Posterior vena cava (tissue), 2 donors: ENCODE measurements around the gene CD274. TPM values are rescaled to one million over a fixed set of nuclear protein-coding genes. Genes with fewer than 3 reads are reported as not detected.
"Not testable (repeated sequence)": the region's sequence is repeated elsewhere in the genome, so short reads cannot be mapped to it uniquely, and the experiment has no call there.

Source experiments
- DNase-seq: peaks from one replicate; pipeline ENCODE4 v3.0.0-alpha.2; 2020; ENCODE audit warnings: low spot score
- intact Hi-C, 2 donors: fragments of 100-400 bp; cut with DNase I; formaldehyde crosslinking; loops; one replicate each; pipeline versions ENCODE4 v1.14.1 to v1.14.2; 2022 to 2023
- total RNA-seq, 2 donors: library from RNA; stranded (reverse); fragmentation: NEBNext Ultra II Directional; extraction: Animal tissue kit (Norgen Biotek cat#: 25700); gene quantifications; one replicate each; pipeline ENCODE4 v1.2.1, GENCODE V29; 2021
- donor health status: DM: yes; HTN: yes; CAD: no.
- donor health status: DM: yes; HTN: yes; CAD: no.

Gene CD274
- total RNA-seq, 2 donors from 2014 or later, result 3.1 to 3.5 TPM

GRCh38 chr9:5453673-5454072 is 3.3 kb downstream of the CD274 start:
- DNase-seq, result no peak
- intact Hi-C loops, result loop anchor here in 1 of 2 donors (5.0 kb wide), 1 partner anchor 134 kb away; no protein-coding TSS in a partner anchor

DNA sequence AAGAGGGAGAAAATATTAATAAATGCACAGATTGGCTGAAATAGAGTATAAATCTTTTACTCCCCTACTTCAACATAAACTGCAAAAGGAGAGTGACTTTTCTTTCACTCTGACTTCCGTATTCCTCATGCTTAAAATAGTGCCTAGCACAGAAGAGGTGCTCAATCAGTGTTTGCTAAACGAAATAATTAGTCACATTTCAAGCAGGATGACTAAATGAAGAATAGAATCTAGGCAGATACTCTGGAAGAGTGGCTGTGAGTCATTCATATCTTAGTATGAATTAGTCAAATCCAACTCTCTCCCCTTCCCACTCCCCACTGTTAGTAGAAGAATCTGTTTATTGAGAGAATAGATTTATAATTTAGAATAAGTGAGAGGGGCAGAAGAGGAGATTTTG is 4.8 kb downstream of the CD274 start:
- intact Hi-C loops, result no loop called here
- DNase-seq, result no peak

DNA sequence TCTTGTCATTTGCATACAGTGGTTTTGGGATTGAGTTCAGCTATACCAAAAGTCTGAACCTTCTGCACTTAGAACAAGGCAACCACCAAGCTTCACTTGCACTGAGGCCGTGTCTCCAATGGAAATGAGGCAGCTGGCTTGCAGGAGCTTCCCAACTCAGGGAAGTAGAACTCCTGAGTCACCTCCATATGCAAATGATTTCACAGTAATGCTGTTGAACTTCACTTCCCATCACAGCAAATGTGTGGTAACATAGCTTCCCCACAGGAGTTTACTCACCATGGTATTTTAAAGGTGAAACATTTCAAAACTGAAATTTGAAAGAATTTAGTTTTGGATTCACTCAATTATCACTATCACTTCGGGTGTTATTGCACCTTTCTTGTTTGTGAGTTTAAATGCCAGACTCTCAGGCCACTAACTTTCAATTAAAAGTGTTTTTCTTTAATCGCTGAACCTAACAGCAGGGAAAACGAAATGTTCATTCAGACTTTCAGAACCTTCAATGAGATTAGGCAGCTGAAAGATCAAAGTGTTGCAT is 9.0 kb downstream of the CD274 start:
- intact Hi-C loops, result loop anchor here in 1 of 2 donors (2.0 kb wide), 1 partner anchor 43 kb away; no protein-coding TSS in a partner anchor
- no peak for DNase-seq

DNA sequence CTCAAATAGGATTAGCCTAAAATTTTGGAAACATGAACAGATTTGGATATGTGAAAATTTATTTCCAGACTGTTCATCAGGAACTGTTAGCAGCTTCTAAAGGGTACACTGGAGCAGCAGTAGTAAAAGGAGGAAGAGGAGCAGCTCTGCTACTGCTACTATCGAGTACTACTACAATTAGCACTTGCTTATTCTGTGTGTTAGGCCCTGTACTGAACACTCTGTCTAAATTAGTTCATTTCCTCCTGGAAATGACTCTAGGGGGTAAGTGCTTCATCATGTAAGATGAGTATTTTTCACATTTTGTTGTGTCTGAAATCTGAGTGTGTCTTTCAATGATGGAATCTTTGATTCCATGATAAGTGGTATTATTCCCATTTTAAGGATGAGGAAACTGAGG is 9.8 kb downstream of the CD274 start:
- intact Hi-C loops, result no loop called here

DNA sequence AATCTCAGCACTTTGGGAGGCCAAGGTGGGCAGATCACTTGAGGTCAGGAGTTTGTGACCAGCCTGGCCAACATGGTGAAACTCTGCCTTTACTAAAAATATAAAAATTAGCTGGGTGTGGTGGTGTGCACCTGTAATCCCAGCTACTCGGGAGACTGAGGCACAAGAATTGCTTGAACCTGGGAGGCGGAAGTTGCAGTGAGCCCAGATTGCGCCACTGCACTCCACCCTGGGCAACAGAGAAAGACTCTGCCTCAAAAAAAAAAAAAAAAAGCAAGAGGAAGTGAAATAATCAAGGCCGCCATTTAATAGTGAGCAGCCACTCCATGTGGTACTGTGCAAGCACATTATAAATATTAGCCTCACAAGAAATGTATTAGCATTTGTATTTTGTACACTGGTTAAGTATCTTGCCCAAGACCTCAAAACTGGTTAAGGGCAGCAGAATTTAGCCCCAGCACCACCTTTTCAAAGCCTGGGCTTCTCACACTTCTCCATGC is 14.5 kb downstream of the CD274 start:
- DNase-seq, intact Hi-C loops: not testable (repeated sequence)

More for the DNA sequence above, 9.8 kb downstream of the CD274 start:
- DNase-seq, result no peak

DNA sequence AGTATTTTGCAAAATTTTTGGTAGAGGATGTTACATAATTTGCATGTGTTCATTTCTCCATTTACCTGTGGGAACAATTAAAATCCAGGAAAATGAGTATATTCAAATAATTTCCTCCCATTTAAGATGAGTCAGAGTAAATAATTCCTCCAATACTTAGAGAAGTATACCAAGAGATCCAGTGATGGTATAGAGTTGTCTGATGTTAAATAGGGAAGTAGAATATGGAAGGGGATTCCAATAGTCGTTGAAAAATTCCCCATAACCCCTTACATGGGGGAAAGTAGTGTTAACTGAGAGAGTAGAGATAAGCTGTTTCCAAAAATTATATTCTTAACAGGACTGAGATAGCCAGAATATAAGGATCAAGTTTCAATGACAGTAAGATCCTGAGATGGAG is 15.7 kb downstream of the CD274 start:
- intact Hi-C loops, result no loop called here
- DNase-seq, result no peak

DNA sequence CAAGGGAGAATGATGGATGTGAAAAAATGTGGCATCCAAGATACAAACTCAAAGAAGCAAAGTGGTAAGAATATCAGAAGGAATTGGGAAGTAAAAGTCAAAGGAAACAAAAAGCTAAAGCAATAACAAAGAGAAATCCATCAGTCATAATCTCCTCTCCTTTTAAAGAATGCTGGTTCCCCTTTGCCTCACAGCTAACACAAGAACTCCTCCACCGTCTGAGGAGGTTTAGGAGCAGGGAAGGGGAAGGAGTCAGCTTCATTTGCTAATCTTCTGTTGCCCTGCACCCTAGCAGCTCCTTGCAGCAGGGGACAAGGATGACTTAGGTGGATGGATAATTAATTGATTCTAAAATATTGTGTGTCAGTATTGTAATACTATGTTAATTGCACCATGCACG is 16.4 kb downstream of the CD274 start:
- intact Hi-C loops, result no loop called here
- DNase-seq, result no peak

DNA sequence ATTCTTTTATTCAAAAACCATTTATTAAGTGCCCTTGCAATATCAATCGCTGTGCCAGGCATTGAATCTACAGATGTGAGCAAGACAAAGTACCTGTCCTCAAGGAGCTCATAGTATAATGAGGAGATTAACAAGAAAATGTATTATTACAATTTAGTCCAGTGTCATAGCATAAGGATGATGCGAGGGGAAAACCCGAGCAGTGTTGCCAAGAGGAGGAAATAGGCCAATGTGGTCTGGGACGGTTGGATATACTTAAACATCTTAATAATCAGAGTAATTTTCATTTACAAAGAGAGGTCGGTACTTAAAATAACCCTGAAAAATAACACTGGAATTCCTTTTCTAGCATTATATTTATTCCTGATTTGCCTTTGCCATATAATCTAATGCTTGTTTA is 18.5 kb downstream of the CD274 start:
- intact Hi-C loops, result no loop called here
- DNase-seq, result no peak

GRCh38 chr9:5470122-5470521 is 19.8 kb downstream of the CD274 start:
- intact Hi-C loops, result no loop called here
- DNase-seq, result no peak

GRCh38 chr9:5470816-5471215 is 20.5 kb downstream of the CD274 start:
- no peak for DNase-seq
- intact Hi-C loops, result no loop called here

DNA sequence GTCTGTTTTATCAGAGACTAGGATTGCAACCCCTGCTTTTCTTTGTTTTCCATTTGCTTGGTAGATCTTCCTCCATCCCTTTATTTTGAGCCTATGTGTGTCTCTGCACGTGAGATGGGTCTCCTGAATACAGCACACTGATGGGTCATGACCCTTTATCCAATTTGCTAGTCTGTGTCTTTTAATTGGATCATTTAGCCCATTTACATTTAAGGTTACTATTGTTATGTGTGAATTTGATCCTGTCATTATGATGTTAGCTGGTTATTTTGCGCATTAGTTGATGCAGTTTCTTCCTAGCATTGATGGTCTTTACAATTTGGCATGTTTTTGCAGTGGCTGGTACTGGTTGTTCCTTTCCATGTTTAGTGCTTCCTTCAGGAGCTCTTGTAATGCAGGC is 25.3 kb downstream of the CD274 start:
- intact Hi-C loops, DNase-seq: not testable (repeated sequence)

DNA sequence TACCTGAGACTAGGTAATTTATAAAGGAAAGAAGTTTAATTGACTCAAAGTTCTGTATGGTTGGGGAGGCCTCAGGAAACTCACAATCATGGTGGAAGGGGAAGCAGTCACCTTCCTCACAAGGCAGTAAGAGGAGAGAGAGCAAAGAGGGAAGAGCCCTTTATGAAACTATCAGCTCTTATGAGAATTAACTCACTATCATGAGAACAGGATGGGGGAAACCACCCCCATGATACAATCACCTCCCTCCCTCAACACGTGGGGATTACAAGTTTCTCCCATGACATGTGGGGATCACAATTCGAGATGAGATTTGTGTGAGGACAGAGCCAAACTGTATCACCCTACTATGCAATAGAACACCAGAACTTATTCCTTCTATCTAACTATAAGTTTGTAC is 27.9 kb downstream of the CD274 start:
- intact Hi-C loops, result no loop called here
- DNase-seq, result no peak

DNA sequence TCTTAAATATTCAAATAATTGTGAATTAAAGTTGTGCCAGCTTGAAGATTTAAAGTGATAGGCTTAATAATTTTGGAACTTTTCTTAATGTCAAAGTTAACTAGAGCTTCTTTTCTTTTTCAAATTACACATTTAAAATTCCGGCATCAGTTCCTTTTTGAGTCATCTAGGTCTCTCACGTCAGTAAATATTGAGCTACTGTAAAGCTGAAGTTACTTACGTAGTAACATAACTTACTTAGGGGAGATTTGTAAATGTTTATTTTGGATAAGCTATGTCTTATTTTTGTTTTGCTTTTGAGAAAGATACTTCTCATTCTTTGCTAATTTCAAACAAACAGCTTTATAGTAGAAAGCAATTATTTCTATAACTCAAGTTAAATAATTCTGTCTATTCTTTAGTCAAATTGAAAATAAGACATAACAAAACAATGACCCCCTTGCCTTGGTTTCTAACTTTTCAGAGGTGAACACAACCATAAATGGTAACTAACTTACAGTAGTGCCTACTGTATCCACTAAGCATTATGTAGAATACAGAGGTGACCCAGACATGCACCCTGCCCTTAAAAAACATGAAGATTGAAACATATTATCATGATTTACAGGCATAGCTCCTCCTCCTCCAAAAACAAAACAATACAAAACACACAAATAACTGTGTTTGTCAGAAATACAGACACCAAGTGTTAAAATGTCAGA is 29.8 kb downstream of the CD274 start:
- intact Hi-C loops, result no loop called here
- DNase-seq, result no peak

- intact Hi-C loops, result no loop called here
Measured at GRCh38 chr9:5480919-5481318, 30.6 kb downstream of the CD274 start.

DNA sequence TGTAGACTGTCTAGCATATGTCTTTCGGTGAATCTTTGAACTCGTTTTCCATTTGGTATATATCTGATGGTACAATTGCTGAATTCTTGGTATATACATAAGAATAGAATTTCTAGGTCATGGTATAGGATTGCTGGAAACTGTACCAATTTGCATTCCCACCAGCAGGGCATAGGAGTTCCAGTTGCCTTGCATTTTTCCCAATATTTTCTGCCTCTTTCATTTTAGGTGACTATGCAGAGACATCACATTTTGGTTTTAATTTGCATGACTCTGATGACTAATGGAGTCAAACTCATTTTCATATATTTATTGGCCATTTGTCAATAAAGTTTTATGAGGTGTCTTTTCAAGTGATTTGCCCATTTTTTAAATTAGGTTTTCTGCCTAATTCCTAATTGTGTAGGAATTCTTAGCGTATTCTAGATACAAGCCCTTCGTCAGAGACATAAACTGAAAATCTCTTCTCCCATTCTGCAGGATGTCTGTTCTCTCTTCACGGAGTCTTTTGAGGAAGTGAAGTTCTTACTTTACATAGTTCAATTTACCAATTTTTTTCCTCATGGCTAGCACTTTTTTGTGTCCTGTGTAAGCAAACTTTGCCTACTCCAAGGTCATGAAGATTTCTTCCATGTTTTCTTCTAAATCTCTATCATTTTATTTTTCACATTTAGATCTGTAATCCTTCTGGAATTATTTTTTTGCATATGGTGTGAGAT is 31.1 kb downstream of the CD274 start:
- DNase-seq, result no peak
- intact Hi-C loops, result no loop called here

More at GRCh38 chr9:5480919-5481318, 30.6 kb downstream of the CD274 start:
- DNase-seq, result no peak

GRCh38 chr9:5482194-5482593 is 31.9 kb downstream of the CD274 start:
- no peak for DNase-seq
- intact Hi-C loops, result no loop called here

DNA sequence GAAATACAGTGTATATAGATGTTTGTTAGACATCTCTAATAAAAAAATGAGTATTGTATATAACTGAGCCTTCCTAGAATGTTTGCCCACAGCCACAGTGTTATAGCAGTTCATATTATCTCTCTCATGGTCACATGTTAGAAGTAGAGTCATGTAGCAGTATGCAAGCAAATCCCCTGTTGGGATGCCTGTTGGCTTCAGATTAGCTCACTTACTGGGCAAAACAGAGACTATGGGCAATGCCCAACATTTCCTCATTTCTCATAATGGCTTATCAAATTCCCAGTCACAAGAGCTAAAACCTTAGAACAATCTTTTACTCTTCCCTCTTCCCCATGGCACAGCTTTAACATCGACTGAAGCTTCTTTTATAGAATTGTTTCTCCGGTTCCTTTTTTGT is 33.0 kb downstream of the CD274 start:
- no peak for DNase-seq
- intact Hi-C loops, result no loop called here

DNA sequence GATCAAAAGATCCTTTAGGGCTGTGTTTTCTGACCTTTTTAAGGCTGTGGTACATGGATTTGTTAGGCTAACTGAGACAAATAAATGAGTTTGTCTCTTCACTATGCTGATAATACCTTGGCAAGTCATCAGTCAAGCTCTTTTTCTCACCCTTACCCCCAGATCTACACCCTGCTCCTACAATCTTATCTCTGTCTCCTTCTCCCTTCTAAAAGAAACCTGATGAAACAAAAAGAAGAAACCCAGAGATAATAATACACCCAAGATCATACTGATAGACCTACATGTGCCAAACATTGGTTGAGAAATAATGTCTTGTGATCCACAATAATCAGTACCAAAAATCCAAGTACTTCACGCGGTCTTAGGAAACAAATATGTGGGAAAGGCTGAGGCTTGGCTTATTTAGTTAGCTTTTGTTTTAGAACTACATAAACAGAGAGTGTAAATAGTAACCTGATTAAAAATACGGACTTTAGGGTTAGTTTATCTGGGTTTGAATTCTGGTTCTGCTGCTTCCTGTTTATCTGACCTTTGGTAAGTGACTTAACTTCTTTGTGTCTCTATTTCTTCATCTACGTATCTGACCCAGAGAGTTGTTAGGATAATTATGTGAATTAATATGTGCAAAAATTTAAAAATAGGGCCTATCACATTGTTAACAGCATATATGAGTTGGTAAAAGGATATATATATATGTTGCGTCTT is 35.2 kb downstream of the CD274 start:
- no peak for DNase-seq
- intact Hi-C loops, result no loop called here

DNA sequence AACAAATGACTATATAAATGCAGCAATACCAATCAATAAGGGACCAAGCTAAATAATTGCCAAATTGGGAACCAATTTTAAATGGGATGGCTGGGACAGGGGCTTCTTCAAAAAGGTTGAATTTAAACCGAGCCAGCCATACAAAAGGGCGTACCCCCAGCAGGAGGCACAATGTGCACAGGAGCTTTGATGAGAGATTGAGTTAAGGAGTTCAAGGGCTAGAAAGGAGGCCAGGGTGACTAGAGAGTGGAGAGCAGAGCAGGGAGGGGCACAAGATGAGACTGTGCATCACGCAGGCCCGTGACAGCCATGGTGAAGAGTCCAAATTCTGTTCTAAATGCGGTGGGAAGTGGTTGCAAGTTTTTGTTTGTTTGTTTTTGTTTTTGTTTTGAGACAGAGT is 36.6 kb downstream of the CD274 start:
- no peak for DNase-seq
- intact Hi-C loops, result no loop called here
